Right lung (tissue), 5 donors: ENCODE data around the gene PAK1IP1. TPM values are rescaled to one million over a fixed set of nuclear protein-coding genes. Genes with fewer than 3 reads are reported as not detected.
"Not testable (repeated sequence)": the region's sequence is repeated elsewhere in the genome, so short reads cannot be mapped to it uniquely, and the experiment has no call there.

Experiments
- DNase-seq, 2 donors: peaks; one replicate each; pipeline ENCODE4 v3.0.0-alpha.2; 2013
- polyA plus RNA-seq, 5 donors: library from polyadenylated mRNA; unstranded; fragments of 120-200 nt; gene quantifications; one replicate each; pipeline versions ENCODE4 v1.2.1 to v1.2.3, GENCODE V29; 2013; ENCODE audit warnings: inconsistent platforms in 1 of 5, low replicate concordance in 1 of 5; ENCODE audit not compliant: insufficient read length in 5 of 5, insufficient read depth in 1 of 5

PAK1IP1 gene
- polyA plus RNA-seq, 5 donors: 19.6 to 26.0 (median 20.9) TPM

- no peak for DNase-seq
Observed at GRCh38 chr6:10740061-10740460, 45.3 kb downstream of the PAK1IP1 start.

- not testable (repeated sequence) for DNase-seq
Observed at GRCh38 chr6:10741643-10742042, 46.9 kb downstream of the PAK1IP1 start.

GRCh38 chr6:10742251-10742650 lies 47.5 kb downstream of the PAK1IP1 start:
- DNase-seq: no peak

GRCh38 chr6:10743515-10743914 lies 48.7 kb downstream of the PAK1IP1 start:
- no peak for DNase-seq

- DNase-seq: no peak
Observed at GRCh38 chr6:10745116-10745515, 50.3 kb downstream of the PAK1IP1 start.

- DNase-seq: no peak
Observed at GRCh38 chr6:10746915-10747250, 52.1 kb downstream of the PAK1IP1 start.

GRCh38 chr6:10747251-10747972 lies 52.6 kb downstream of the PAK1IP1 start, which contains the start of gene TMEM14B:
TMEM14B (plus strand) TSS chr6:10747805; CDS start chr6:10749246, 1,441 bp downstream.
- DNase-seq: peak; percentile 98

GRCh38 chr6:10749734-10750133 lies 55.0 kb downstream of the PAK1IP1 start:
- no peak for DNase-seq

- DNase-seq: not testable (repeated sequence)
Observed at GRCh38 chr6:10750568-10750967, 55.8 kb downstream of the PAK1IP1 start.

GRCh38 chr6:10751757-10752156 lies 57.0 kb downstream of the PAK1IP1 start:
- DNase-seq: not testable (repeated sequence)

GRCh38 chr6:10756085-10756484 lies 61.3 kb downstream of the PAK1IP1 start:
- no peak for DNase-seq

Other genes with a start within 250 kb of the PAK1IP1 start
- 10 to 100 TPM; 10.2 to 20.5 (median 16.1) TPM for gene GCNT2, start 173.6 kb upstream of the PAK1IP1 start, polyA plus RNA-seq
- 1 to 10 TPM; 1.7 to 5.4 (median 1.9) TPM for gene C6orf52, start 356 bp upstream of the PAK1IP1 start, polyA plus RNA-seq
- gene TMEM14C, start 28.1 kb downstream of the PAK1IP1 start, polyA plus RNA-seq: 100 to 1,000 TPM; 140 to 166 (median 149) TPM
- 100 to 1,000 TPM in 3 of 5 donors, 10 to 100 TPM in 2; 95.7 to 137 (median 103) TPM for gene TMEM14B, start 52.8 kb downstream of the PAK1IP1 start, polyA plus RNA-seq
- gene MAK, start 143.6 kb downstream of the PAK1IP1 start, polyA plus RNA-seq: 1 to 10 TPM; 1.7 to 3.2 (median 2.7) TPM
- under 1 TPM in 3 of 5 donors, not detected in 2; 0.08 to 0.13 (median 0.08) TPM for gene GCM2, start 187.1 kb downstream of the PAK1IP1 start, polyA plus RNA-seq
- gene SYCP2L, start 192.1 kb downstream of the PAK1IP1 start, polyA plus RNA-seq: 1 to 10 TPM; 3.1 to 5.2 (median 5.1) TPM